Measurements from ENCODE around the gene SLC25A43.

DNA sequence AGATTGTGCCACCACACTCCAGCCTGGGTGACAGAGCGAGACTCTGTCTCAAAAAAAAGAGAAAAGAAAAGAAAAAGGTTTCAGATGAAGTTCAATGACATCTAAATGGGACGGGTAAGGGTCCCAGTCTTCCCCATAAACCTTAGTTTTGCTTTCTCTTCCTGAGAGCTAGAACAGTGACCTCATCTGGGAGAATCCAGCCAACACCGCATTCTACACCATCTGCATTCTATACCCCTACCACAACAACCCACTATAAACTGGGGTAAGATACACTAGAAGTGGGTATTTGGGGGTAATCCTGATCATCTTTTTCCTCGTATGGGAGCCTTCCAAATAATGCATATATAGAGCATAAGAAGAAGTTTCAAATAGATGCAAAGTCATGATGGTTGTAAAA is 18.2 kb downstream of the SLC25A43 start:
- TF ChIP-seq, protein P1, sequence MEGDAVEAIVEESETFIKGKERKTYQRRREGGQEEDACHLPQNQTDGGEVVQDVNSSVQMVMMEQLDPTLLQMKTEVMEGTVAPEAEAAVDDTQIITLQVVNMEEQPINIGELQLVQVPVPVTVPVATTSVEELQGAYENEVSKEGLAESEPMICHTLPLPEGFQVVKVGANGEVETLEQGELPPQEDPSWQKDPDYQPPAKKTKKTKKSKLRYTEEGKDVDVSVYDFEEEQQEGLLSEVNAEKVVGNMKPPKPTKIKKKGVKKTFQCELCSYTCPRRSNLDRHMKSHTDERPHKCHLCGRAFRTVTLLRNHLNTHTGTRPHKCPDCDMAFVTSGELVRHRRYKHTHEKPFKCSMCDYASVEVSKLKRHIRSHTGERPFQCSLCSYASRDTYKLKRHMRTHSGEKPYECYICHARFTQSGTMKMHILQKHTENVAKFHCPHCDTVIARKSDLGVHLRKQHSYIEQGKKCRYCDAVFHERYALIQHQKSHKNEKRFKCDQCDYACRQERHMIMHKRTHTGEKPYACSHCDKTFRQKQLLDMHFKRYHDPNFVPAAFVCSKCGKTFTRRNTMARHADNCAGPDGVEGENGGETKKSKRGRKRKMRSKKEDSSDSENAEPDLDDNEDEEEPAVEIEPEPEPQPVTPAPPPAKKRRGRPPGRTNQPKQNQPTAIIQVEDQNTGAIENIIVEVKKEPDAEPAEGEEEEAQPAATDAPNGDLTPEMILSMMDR (conservative IDR thresholded peaks at IDR 0.05; ENCODE audit: low read length): no peak
- no peak for TF ChIP-seq EZH2phosphoT487 (IDR thresholded peaks at IDR 0.05; ENCODE audit: borderline replicate concordance)
